HCT116 (cell line): ENCODE results near the gene HEATR5B.

Experiments
- EGR1 ChIP-seq: IDR thresholded peaks from 2 replicates; pipeline ENCODE4 v1.6.1; 2012; ENCODE audit warnings: low read depth
- EZH2 ChIP-seq: fragments of 200-600 bp; sonication (generic); IDR thresholded peaks from 2 replicates; pipeline ENCODE4 v1.6.1; 2017; ENCODE audit warnings: antibody characterized with exemption, mixed run types
- FOSL1 ChIP-seq: IDR thresholded peaks from 2 replicates; pipeline ENCODE4 v1.6.1; 2012; ENCODE audit warnings: low read depth
- POLR2A ChIP-seq: IDR thresholded peaks from 2 replicates; pipeline ENCODE4 v1.7.0; 2011; ENCODE audit warnings: borderline replicate concordance; ENCODE audit not compliant: insufficient read depth, insufficient read length; ENCODE audit errors: extremely low read depth
- POLR2AphosphoS5 ChIP-seq: IDR thresholded peaks from 2 replicates; pipeline ENCODE4 v1.6.1; 2011; ENCODE audit warnings: mild to moderate bottlenecking, low read depth, low read length, moderate library complexity
- SIN3A ChIP-seq: IDR thresholded peaks from 2 replicates; pipeline ENCODE4 v1.6.1; 2012; ENCODE audit warnings: low read depth
- TF ChIP-seq, protein P1 (sequence below), 3 experiments: fragments of 200-600 bp in 1 of 3; sonication (generic) in 1 of 3; IDR thresholded peaks in 2 of 3; conservative IDR thresholded peaks in 1 of 3; 2 replicates each; pipeline ENCODE4 v1.5.1; 2012 to 2017; ENCODE audit warnings: low read depth in 2 of 3, low read length in 2 of 3, antibody characterized with exemption in 1 of 3, borderline replicate concordance in 1 of 3, control low read depth in 1 of 3, mild to moderate bottlenecking in 1 of 3, mixed read lengths in 1 of 3, mixed run types in 1 of 3, moderate library complexity in 1 of 3; ENCODE audit not compliant: insufficient read depth in 1 of 3
- TF ChIP-seq, protein P2 (sequence below): IDR thresholded peaks from 2 replicates; pipeline ENCODE4 v1.6.1; 2012
- TF ChIP-seq, protein P3 (sequence below): IDR thresholded peaks from 2 replicates; pipeline ENCODE4 v1.6.1; 2012; ENCODE audit warnings: low read depth

DNA sequence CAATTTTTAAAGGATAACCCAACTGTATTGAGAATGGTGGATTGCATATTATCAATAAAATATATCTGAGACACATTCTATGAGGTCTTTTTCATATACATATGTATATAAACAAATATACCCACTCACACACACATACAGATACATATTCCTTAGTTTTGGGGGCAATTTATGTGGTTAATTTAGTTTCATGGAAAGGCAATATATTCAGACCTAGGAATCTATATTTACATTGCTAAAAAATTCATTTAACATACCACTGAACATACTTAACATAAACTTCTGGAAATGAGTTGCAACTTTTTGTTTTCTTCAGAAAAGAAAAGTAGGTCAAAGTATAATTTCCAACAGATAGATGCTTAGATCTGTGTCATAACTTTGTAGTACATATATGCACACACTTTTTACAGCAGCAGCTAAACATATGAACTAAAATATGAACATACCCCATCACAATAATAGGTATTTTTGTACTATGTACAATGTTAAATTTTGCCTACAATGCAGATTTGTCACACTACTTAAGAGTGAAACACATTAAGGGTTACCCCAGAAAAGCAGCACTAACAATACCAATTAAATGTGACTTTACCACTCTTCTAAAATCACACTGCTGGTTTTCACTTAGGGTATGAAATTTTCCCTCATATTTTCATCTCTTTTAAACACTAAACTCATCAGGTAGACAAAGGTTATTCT, 23.0 kb downstream of the HEATR5B start:
- TF ChIP-seq POLR2AphosphoS5: no peak
- TF ChIP-seq, protein P1, sequence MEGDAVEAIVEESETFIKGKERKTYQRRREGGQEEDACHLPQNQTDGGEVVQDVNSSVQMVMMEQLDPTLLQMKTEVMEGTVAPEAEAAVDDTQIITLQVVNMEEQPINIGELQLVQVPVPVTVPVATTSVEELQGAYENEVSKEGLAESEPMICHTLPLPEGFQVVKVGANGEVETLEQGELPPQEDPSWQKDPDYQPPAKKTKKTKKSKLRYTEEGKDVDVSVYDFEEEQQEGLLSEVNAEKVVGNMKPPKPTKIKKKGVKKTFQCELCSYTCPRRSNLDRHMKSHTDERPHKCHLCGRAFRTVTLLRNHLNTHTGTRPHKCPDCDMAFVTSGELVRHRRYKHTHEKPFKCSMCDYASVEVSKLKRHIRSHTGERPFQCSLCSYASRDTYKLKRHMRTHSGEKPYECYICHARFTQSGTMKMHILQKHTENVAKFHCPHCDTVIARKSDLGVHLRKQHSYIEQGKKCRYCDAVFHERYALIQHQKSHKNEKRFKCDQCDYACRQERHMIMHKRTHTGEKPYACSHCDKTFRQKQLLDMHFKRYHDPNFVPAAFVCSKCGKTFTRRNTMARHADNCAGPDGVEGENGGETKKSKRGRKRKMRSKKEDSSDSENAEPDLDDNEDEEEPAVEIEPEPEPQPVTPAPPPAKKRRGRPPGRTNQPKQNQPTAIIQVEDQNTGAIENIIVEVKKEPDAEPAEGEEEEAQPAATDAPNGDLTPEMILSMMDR (IDR thresholded peaks at IDR 0.05 in 2 of 3, conservative IDR thresholded peaks at IDR 0.05 in 1 of 3; ENCODE audit: borderline replicate concordance in 1 of 3, insufficient read depth in 1 of 3, low read depth in 2 of 3, low read length in 2 of 3): no peak
- no peak for TF ChIP-seq EGR1
- TF ChIP-seq, protein P2, sequence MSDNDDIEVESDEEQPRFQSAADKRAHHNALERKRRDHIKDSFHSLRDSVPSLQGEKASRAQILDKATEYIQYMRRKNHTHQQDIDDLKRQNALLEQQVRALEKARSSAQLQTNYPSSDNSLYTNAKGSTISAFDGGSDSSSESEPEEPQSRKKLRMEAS: no peak
- no peak for TF ChIP-seq FOSL1
- TF ChIP-seq SIN3A: no peak
- no peak for TF ChIP-seq POLR2A
- no peak for TF ChIP-seq EZH2
- TF ChIP-seq, protein P3, sequence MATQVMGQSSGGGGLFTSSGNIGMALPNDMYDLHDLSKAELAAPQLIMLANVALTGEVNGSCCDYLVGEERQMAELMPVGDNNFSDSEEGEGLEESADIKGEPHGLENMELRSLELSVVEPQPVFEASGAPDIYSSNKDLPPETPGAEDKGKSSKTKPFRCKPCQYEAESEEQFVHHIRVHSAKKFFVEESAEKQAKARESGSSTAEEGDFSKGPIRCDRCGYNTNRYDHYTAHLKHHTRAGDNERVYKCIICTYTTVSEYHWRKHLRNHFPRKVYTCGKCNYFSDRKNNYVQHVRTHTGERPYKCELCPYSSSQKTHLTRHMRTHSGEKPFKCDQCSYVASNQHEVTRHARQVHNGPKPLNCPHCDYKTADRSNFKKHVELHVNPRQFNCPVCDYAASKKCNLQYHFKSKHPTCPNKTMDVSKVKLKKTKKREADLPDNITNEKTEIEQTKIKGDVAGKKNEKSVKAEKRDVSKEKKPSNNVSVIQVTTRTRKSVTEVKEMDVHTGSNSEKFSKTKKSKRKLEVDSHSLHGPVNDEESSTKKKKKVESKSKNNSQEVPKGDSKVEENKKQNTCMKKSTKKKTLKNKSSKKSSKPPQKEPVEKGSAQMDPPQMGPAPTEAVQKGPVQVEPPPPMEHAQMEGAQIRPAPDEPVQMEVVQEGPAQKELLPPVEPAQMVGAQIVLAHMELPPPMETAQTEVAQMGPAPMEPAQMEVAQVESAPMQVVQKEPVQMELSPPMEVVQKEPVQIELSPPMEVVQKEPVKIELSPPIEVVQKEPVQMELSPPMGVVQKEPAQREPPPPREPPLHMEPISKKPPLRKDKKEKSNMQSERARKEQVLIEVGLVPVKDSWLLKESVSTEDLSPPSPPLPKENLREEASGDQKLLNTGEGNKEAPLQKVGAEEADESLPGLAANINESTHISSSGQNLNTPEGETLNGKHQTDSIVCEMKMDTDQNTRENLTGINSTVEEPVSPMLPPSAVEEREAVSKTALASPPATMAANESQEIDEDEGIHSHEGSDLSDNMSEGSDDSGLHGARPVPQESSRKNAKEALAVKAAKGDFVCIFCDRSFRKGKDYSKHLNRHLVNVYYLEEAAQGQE: no peak
